ENCODE results near the gene PCDHGB2.
"Not testable (repeated sequence)": the region's sequence is repeated elsewhere in the genome, so short reads cannot be mapped to it uniquely, and the experiment has no call there.

DNA sequence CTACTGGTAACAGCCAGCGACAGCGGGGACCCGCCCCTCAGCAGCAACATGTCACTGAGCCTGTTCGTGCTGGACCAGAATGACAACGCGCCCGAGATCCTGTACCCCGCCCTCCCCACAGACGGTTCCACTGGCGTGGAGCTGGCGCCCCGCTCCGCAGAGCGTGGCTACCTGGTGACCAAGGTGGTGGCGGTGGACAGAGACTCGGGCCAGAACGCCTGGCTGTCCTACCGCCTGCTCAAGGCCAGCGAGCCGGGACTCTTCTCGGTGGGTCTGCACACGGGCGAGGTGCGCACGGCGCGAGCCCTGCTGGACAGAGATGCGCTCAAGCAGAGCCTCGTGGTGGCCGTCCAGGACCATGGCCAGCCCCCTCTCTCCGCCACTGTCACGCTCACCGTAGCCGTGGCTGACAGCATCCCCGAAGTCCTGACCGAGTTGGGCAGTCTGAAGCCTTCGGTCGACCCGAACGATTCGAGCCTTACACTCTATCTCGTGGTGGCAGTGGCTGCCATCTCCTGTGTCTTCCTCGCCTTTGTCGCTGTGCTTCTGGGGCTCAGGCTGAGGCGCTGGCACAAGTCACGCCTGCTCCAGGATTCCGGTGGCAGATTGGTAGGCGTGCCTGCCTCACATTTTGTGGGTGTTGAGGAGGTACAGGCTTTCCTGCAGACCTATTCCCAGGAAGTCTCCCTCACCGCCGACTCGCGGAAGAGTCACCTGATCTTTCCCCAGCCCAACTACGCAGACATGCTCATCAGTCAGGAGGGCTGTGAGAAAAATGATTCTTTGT, 34.8 kb downstream of the PCDHGB2 start:
- not testable (repeated sequence) for TF ChIP-seq CTCF, POLR2A (IDR thresholded peaks at IDR 0.05)

Measured in body of pancreas (tissue), 4 donors.